GM12865 (cell line): ENCODE data around the gene KRTAP4-6.
"Not testable (repeated sequence)": the region's sequence is repeated elsewhere in the genome, so short reads cannot be mapped to it uniquely, and the experiment has no call there.

Experiments
- DNase-seq: peaks from one replicate; pipeline ENCODE4 v3.0.0; 2010; ENCODE audit warnings: low read depth
- H3K4me3 ChIP-seq: 2 replicates; pipeline ENCODE4 v1.5.1; 2011; ENCODE audit warnings: mild to moderate bottlenecking, low read depth, low read length, control low read depth
- TF ChIP-seq, protein P1 (sequence below): IDR thresholded peaks from 2 replicates; pipeline ENCODE4 v1.5.1; 2011; ENCODE audit warnings: low read length, control low read depth, low read depth, inconsistent platforms; ENCODE audit not compliant: insufficient read depth; ENCODE audit errors: missing control alignments

Gene KRTAP4-6

DNA sequence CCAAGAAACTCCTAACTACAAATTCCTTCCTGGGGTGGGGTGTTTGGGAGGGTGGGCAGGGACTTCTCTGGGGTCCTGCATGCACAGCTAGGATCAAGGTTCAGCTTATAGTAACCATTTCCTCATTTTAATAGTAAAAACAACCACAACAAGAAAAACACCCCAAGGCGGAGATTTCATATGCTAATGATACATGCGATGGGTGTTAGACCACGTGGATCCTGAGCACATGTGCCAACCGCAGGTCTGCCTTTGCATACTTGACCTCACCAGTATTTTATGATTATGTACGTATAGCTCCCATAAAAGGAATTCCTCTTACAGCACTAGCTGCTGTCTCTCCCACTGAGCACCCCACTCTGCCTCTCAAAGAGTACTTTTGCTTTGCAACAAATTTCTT is 24.0 kb downstream of the KRTAP4-6 start:
- TF ChIP-seq, protein P1, sequence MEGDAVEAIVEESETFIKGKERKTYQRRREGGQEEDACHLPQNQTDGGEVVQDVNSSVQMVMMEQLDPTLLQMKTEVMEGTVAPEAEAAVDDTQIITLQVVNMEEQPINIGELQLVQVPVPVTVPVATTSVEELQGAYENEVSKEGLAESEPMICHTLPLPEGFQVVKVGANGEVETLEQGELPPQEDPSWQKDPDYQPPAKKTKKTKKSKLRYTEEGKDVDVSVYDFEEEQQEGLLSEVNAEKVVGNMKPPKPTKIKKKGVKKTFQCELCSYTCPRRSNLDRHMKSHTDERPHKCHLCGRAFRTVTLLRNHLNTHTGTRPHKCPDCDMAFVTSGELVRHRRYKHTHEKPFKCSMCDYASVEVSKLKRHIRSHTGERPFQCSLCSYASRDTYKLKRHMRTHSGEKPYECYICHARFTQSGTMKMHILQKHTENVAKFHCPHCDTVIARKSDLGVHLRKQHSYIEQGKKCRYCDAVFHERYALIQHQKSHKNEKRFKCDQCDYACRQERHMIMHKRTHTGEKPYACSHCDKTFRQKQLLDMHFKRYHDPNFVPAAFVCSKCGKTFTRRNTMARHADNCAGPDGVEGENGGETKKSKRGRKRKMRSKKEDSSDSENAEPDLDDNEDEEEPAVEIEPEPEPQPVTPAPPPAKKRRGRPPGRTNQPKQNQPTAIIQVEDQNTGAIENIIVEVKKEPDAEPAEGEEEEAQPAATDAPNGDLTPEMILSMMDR = no peak
- H3K4me3 ChIP-seq = no peak overlapping the region
- DNase-seq = no peak

GRCh38 chr17:41111151-41111885 is 29.0 kb downstream of the KRTAP4-6 start:
- H3K4me3 ChIP-seq = no peak overlapping the region
- DNase-seq = no peak
- TF ChIP-seq, protein P1 = no peak

DNA sequence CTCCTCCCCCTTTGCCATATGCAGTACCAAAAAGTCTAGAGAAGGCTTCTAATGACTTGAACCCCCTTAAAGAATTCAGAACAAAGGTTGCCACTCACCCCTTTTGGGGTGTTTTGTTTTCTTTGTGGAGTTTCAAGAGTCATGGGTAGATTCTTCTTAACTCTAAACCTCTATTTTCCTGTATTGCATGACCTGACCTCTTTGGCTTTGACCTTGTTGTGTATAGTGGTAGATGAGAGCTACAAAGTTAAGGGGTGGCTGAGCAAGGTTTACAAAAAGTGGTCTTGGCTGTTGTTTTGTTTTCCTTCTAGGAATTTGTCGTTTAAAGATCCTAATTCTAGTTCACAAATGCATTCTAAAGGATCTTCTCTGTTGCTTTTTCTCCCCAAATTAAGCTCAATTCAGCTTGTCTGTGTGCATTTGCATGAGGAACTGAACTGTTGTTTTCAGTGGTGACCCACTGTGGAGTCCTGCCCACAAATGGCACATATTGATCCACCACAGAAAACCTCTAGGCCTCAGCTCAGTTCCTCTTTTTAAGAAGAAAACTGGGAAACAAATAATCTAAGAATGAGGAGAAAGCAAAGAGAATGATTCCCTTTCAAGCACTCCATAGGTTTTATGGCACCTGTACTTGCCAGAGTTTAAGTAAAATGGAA is 31.5 kb downstream of the KRTAP4-6 start:
- DNase-seq, H3K4me3 ChIP-seq: not testable (repeated sequence)

- TF ChIP-seq, protein P1 = no peak
- no peak overlapping the region for H3K4me3 ChIP-seq
- DNase-seq = no peak
Observed at GRCh38 chr17:41107941-41108450, 32.3 kb downstream of the KRTAP4-6 start.

GRCh38 chr17:41105347-41105746 is 35.0 kb downstream of the KRTAP4-6 start, which contains the start of gene KRTAP4-9:
Gene KRTAP4-9 (plus strand): TSS chr17:41105389. CDS start chr17:41105389, 0 bp downstream.
- DNase-seq, H3K4me3 ChIP-seq: not testable (repeated sequence)

- not testable (repeated sequence) for H3K4me3 ChIP-seq, DNase-seq
Observed at GRCh38 chr17:41104386-41105038, 35.8 kb downstream of the KRTAP4-6 start.

GRCh38 chr17:41103896-41104295 is 36.4 kb downstream of the KRTAP4-6 start:
- no peak for DNase-seq
- no peak overlapping the region for H3K4me3 ChIP-seq
- TF ChIP-seq, protein P1 = no peak

GRCh38 chr17:41101586-41102259 is 38.6 kb downstream of the KRTAP4-6 start, which contains the start of gene KRTAP4-16:
Gene KRTAP4-16 (minus strand): TSS chr17:41102209. CDS start chr17:41102209, 0 bp downstream.
- H3K4me3 ChIP-seq = no peak within 1 kb of the TSS
- no peak for DNase-seq
- TF ChIP-seq, protein P1 = no peak

GRCh38 chr17:41099682-41100480 is 40.5 kb downstream of the KRTAP4-6 start:
- not testable (repeated sequence) for H3K4me3 ChIP-seq, DNase-seq
